B cell (primary cell): ENCODE measurements around the gene AKAP3. TPM values are rescaled to one million over a fixed set of nuclear protein-coding genes. Genes with fewer than 3 reads are reported as not detected.

Experiments used
- ATAC-seq: fragments of 200-7000 bp; cut with Tn5 transposase; one replicate; pipeline ENCODE4 v1.10.0; 2021; ENCODE audit warnings: low read depth, mild to moderate bottlenecking, moderate number of reproducible peaks, moderate library complexity
- CTCF ChIA-PET: fragments of 350-600 bp; sonication (Branson Sonifier 250); formaldehyde crosslinking; loops from one replicate; lab custom pipeline; 2021; ENCODE audit warnings: antibody characterized with exemption, inconsistent platforms; lab: Charles Lee
- POLR2A ChIA-PET: fragments of 350-600 bp; sonication (Branson Sonifier 250); formaldehyde crosslinking; loops from one replicate; lab custom pipeline; 2021; ENCODE audit warnings: antibody characterized with exemption; lab: Charles Lee
- DNase-seq: peaks from one replicate; pipeline ENCODE4 v3.0.0; 2013
- H2AFZ ChIP-seq: 2 replicates; pipeline ENCODE4 v1.6.1; 2012; ENCODE audit warnings: mild to moderate bottlenecking, low read depth, low read length; ENCODE audit not compliant: insufficient read depth, poor library complexity, severe bottlenecking
- H3K27ac ChIP-seq, 2 donors: 1 replicate in 1 of 2; 2 replicates in 1 of 2; pipeline ENCODE4 v1.5.1; 2012 to 2013; ENCODE audit warnings: low read length in 2 of 2, mild to moderate bottlenecking in 2 of 2, moderate library complexity in 1 of 2
- H3K27me3 ChIP-seq, 4 experiments: fragments of 200-600 bp in 1 of 4; sonication (generic) in 1 of 4; replicated peaks in 1 of 4; 1 replicate in 2 of 4; 2 replicates in 2 of 4; pipeline versions ENCODE4 v1.6.1 to v1.7.0; 2013 to 2016; ENCODE audit warnings: low read length in 3 of 4, mild to moderate bottlenecking in 2 of 4, mixed read lengths in 1 of 4, moderate library complexity in 1 of 4; ENCODE audit not compliant: insufficient read depth in 4 of 4, control insufficient read depth in 3 of 4; ENCODE audit errors: control extremely low read depth in 1 of 4
- H3K36me3 ChIP-seq, 2 experiments: replicated peaks in 1 of 2; 1 replicate in 1 of 2; 2 replicates in 1 of 2; pipeline versions ENCODE4 v1.6.1 to v1.7.1; 2013; ENCODE audit warnings: low read length in 1 of 2; ENCODE audit not compliant: insufficient read depth in 2 of 2, control insufficient read depth in 1 of 2; ENCODE audit errors: control extremely low read depth in 1 of 2, extremely low read depth in 1 of 2
- H3K4me1 ChIP-seq, 2 donors: fragments of 200-600 bp in 1 of 2; sonication (generic) in 1 of 2; 1 replicate in 1 of 2; 2 replicates in 1 of 2; pipeline versions ENCODE4 v1.5.1 to v1.6.1; 2013 to 2017; ENCODE audit warnings: low read length in 2 of 2; ENCODE audit not compliant: control insufficient read depth in 2 of 2, insufficient read depth in 2 of 2
- H3K4me2 ChIP-seq: replicated peaks from 2 replicates; pipeline ENCODE3; 2012; ENCODE audit warnings: mild to moderate bottlenecking, low read depth, low read length; ENCODE audit not compliant: poor library complexity, severe bottlenecking
- H3K4me3 ChIP-seq, 5 experiments: fragments of 200-600 bp in 1 of 5; sonication (generic) in 1 of 5; 1 replicate in 3 of 5; 2 replicates in 2 of 5; pipeline versions ENCODE4 v1.5.1 to v1.7.0; 2011 to 2016; ENCODE audit warnings: low read length in 4 of 5, mild to moderate bottlenecking in 4 of 5, low read depth in 2 of 5, control low read depth in 1 of 5, moderate library complexity in 1 of 5; ENCODE audit not compliant: insufficient read depth in 1 of 5; ENCODE audit errors: control extremely low read depth in 1 of 5, extremely low read depth in 1 of 5
- H3K79me2 ChIP-seq: fragments of 200-600 bp; sonication (generic); one replicate; pipeline ENCODE4 v1.6.0; 2016; ENCODE audit warnings: low read length; ENCODE audit not compliant: control insufficient read depth, insufficient read depth
- H3K9ac ChIP-seq: fragments of 200-600 bp; sonication (generic); 2 replicates; pipeline ENCODE4 v1.6.1; 2017; ENCODE audit warnings: mild to moderate bottlenecking, low read length, moderate library complexity
- H3K9me3 ChIP-seq, 3 donors: one replicate each; pipeline versions ENCODE4 v1.6.1 to v1.7.1; 2013; ENCODE audit warnings: low read length in 2 of 3; ENCODE audit not compliant: control insufficient read depth in 2 of 3, insufficient read depth in 1 of 3; ENCODE audit errors: control extremely low read depth in 1 of 3
- H4K20me1 ChIP-seq: 2 replicates; pipeline ENCODE4 v1.6.0; 2012; ENCODE audit warnings: mild to moderate bottlenecking, low read length; ENCODE audit not compliant: insufficient read depth, control insufficient read depth, poor library complexity, severe bottlenecking
- H3K27ac Mint-ChIP-seq: one replicate; pipeline ENCODE4 v1.8.0; 2021; ENCODE audit warnings: mixed read lengths
- H3K27me3 Mint-ChIP-seq: one replicate; pipeline ENCODE4 v1.8.0; 2021; ENCODE audit warnings: mixed read lengths
- H3K4me1 Mint-ChIP-seq: one replicate; pipeline ENCODE4 v1.8.0; 2021; ENCODE audit warnings: mixed read lengths
- H3K4me3 Mint-ChIP-seq: one replicate; pipeline ENCODE4 v1.8.0; 2021; ENCODE audit warnings: mixed read lengths
- H3K9me3 Mint-ChIP-seq: one replicate; pipeline ENCODE4 v1.8.0; 2022; ENCODE audit warnings: mixed read lengths; ENCODE audit not compliant: insufficient read depth
- EZH2 ChIP-seq: IDR thresholded peaks from 2 replicates; pipeline ENCODE4 v1.6.1; 2012; ENCODE audit warnings: borderline replicate concordance, low read depth, mild to moderate bottlenecking, moderate library complexity, low read length; ENCODE audit not compliant: insufficient read depth, poor library complexity, severe bottlenecking
- WGBS: methylation state at CpG from one replicate; pipeline ENCODE4 v1.1.5; 2013; ENCODE audit warnings: missing lambda C conversion rate; ENCODE audit not compliant: insufficient coverage; 5-methylcytosine and 5-hydroxymethylcytosine counted together
- intact Hi-C: fragments of 100-400 bp; cut with micrococcal nuclease; formaldehyde crosslinking; loops from one replicate; pipeline ENCODE4 v1.10.0; 2022
- polyA minus RNA-seq: library from RNA; depleted of rRNA, polyadenylated mRNA; stranded (reverse); fragments of >200 nt; gene quantifications from 2 replicates; pipeline ENCODE4 v1.2.3, GENCODE V29; 2012
- polyA plus RNA-seq: library from polyadenylated mRNA; depleted of rRNA; stranded (reverse); fragments of >200 nt; gene quantifications from 2 replicates; pipeline ENCODE4 v1.2.3, GENCODE V29; 2012
- total RNA-seq, 2 donors: library from RNA; stranded (reverse); fragments of 120-200 nt in 1 of 2; gene quantifications; 1 replicate in 1 of 2; 2 replicates in 1 of 2; pipeline versions ENCODE4 v1.2.3 to v1.2.4, GENCODE V29; 2013 to 2022
- TF ChIP-seq, protein P1 (sequence below): fragments of 200-600 bp; IDR thresholded peaks from one replicate; pipeline ENCODE4 v1.8.0; 2022; ENCODE audit warnings: antibody characterized with exemption, mild to moderate bottlenecking

AKAP3 gene
- total RNA-seq, result 3.8 and 4.6 TPM in 2 replicates
- 3.6 TPM for total RNA-seq (2013)
- polyA plus RNA-seq, result 0.61 and 1.2 TPM in 2 replicates
- 0.69 and 1.5 TPM in 2 replicates for polyA minus RNA-seq

DNA sequence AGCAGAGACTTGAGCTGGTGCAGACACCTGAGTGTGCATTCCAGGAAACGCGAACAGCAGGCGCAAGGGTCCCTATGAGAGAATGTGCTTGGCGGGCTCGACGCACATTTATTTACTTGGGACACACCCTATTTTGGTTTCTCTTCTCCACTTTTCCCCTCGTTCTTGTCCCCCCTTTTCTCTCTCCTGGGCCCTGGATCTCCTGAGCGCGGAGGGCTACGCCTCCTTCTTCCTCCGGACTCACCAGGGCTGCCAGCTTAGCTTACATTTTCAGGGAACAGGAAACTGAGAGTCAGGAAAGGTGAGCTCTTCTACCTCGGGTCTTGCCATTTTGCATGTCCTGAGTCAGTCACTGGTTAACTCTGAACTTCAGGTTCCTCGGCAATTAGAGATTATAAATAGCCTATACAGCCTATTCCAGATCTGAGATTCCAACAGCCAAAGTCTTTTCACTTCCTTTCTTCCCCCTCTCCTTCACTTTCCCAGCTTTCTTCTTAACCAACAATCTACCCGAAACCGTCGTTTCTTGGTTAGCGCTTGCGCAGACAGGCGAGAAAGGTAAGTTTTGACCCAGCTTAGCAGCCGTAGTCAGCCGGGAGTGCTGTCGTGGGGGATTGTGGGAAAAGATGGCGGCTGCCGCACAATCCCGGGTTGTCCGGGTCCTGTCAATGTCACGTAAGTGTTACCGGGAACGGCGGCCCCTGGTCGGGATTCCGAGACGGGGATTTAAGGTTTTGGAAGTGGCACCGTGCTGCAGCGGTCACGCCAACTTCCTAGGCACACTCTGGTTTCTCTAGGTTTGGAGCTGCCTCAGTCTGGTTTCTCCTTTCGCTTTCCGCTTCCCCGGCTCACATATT is at the start of gene AKAP3, which contains the start of gene NDUFA9:
AKAP3 (minus strand) TSS at position 551 of the 857 bp plus-strand sequence. CDS start 10,855 bp downstream, outside the sequence.
NDUFA9 (plus strand) TSS at position 614 of the 857 bp plus-strand sequence; CDS start at position 627, 13 bp downstream.
- peak within 1 kb of the TSS; percentile 86 for H3K27ac Mint-ChIP-seq
- 1% methylated on average over 35 of the region's 39 CpGs for WGBS
- ATAC-seq, result peak; percentile 97

More for the DNA sequence above, at the start of gene AKAP3, which contains the start of gene NDUFA9:
- ChIA-PET CTCF (interaction anchor here (0.9 to 2.2 kb wide), 4 partner anchors 20 to 122 kb away, joined by 3 to 12 read pairs (median 4); no protein-coding TSS in a partner anchor), POLR2A (interaction anchor here (0.7 kb wide), 1 partner anchor 170 kb away, joined by 9 read pairs; no protein-coding TSS in a partner anchor)
- H3K79me2 ChIP-seq, result peaks cover 41% of the 10 kb centered on the region
- H3K9ac ChIP-seq, result peak within 1 kb of the TSS; percentile 90
- H3K36me3 ChIP-seq, result peaks cover 3 to 6% of the 10 kb centered on the region in 2 experiments
- Mint-ChIP-seq H3K4me3 (peak within 1 kb of the TSS; percentile 91), H3K9me3 (no peaks in the 10 kb centered on the region), H3K4me1 (peaks cover 52% of the 10 kb centered on the region), H3K27me3 (no peaks in the 10 kb centered on the region)
- H3K27ac ChIP-seq, result peak within 1 kb of the TSS; percentile 62 to 83
- intact Hi-C loops, result loop anchor here (1.0 to 5.0 kb wide), 4 partner anchors 44 to 179 kb away; partner anchors contain the start of gene RAD51AP1
- no peaks in the 10 kb centered on the region for H3K9me3 ChIP-seq
- H3K4me1 ChIP-seq, result peaks cover 20 to 22% of the 10 kb centered on the region in 2 donors
- TF ChIP-seq, protein P1, sequence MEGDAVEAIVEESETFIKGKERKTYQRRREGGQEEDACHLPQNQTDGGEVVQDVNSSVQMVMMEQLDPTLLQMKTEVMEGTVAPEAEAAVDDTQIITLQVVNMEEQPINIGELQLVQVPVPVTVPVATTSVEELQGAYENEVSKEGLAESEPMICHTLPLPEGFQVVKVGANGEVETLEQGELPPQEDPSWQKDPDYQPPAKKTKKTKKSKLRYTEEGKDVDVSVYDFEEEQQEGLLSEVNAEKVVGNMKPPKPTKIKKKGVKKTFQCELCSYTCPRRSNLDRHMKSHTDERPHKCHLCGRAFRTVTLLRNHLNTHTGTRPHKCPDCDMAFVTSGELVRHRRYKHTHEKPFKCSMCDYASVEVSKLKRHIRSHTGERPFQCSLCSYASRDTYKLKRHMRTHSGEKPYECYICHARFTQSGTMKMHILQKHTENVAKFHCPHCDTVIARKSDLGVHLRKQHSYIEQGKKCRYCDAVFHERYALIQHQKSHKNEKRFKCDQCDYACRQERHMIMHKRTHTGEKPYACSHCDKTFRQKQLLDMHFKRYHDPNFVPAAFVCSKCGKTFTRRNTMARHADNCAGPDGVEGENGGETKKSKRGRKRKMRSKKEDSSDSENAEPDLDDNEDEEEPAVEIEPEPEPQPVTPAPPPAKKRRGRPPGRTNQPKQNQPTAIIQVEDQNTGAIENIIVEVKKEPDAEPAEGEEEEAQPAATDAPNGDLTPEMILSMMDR, result no peak
- no peak for TF ChIP-seq EZH2
- no peaks in the 10 kb centered on the region for H3K27me3 ChIP-seq
- peak within 1 kb of the TSS; percentile 85 for H3K4me2 ChIP-seq
- DNase-seq, result peak; percentile 89
- peak within 1 kb of the TSS; percentile 91 for H2AFZ ChIP-seq
- H3K4me3 ChIP-seq, result peak within 1 kb of the TSS; percentile 83 to 97 (median 90)
- H4K20me1 ChIP-seq, result peaks cover 10% of the 10 kb centered on the region
